UCSD-AML1 (cell line): ENCODE data around the gene RABGGTA.
"Not testable (repeated sequence)": the region's sequence is repeated elsewhere in the genome, so short reads cannot be mapped to it uniquely, and the experiment has no call there.

Source experiments
- DNase-seq: peaks from one replicate; lab custom pipeline; 2025; ENCODE audit not compliant: unreplicated experiment; lab: John Stamatoyannopoulos, UW

RABGGTA gene

GRCh38 chr14:24261256-24261968 lies 10.0 kb downstream of the RABGGTA start:
- no peak for DNase-seq

- DNase-seq = no peak
Observed at GRCh38 chr14:24260780-24261157, 10.6 kb downstream of the RABGGTA start.

GRCh38 chr14:24260026-24260779 lies 11.2 kb downstream of the RABGGTA start:
- no peak for DNase-seq

GRCh38 chr14:24259282-24260025 lies 11.9 kb downstream of the RABGGTA start:
- no peak for DNase-seq

- DNase-seq = no peak
Observed at GRCh38 chr14:24258548-24259265, 12.7 kb downstream of the RABGGTA start.

GRCh38 chr14:24258119-24258518 lies 13.3 kb downstream of the RABGGTA start:
- no peak for DNase-seq

- no peak for DNase-seq
Observed at GRCh38 chr14:24256960-24257359, 14.4 kb downstream of the RABGGTA start.

- DNase-seq = no peak
Observed at GRCh38 chr14:24255931-24256711, 15.3 kb downstream of the RABGGTA start.

GRCh38 chr14:24255438-24255837 lies 16.0 kb downstream of the RABGGTA start:
- DNase-seq = no peak

GRCh38 chr14:24254630-24255392 lies 16.6 kb downstream of the RABGGTA start:
- DNase-seq = no peak

- DNase-seq = no peak
Observed at GRCh38 chr14:24253936-24254335, 17.5 kb downstream of the RABGGTA start.

GRCh38 chr14:24252289-24253124 lies 18.9 kb downstream of the RABGGTA start:
- no peak for DNase-seq

GRCh38 chr14:24251880-24252288 lies 19.5 kb downstream of the RABGGTA start:
- DNase-seq = no peak

- peak; percentile 49 for DNase-seq
Observed at GRCh38 chr14:24250354-24250753, 21.0 kb downstream of the RABGGTA start.

GRCh38 chr14:24249230-24250021 lies 22.0 kb downstream of the RABGGTA start:
- no peak for DNase-seq

- no peak for DNase-seq
Observed at GRCh38 chr14:24247422-24247821, 24.0 kb downstream of the RABGGTA start.

GRCh38 chr14:24246765-24247212 lies 24.6 kb downstream of the RABGGTA start:
- no peak for DNase-seq

GRCh38 chr14:24245350-24245749 lies 26.0 kb downstream of the RABGGTA start:
- not testable (repeated sequence) for DNase-seq
